Activated T-cell treated with anti-CD3 and anti-CD28 coated beads, Interleukin-2, amount 50 U/mL, for 1 hour (primary cell): Measurements from ENCODE around the gene WSB1.
"Not testable (repeated sequence)": the region's sequence is repeated elsewhere in the genome, so short reads cannot be mapped to it uniquely, and the experiment has no call there.

Source experiments
- DNase-seq: peaks from one replicate; pipeline ENCODE4 v3.0.0-alpha.2; 2020

Gene WSB1

GRCh38 chr17:27318228-27318627 is 24.3 kb downstream of the WSB1 start:
- no peak for DNase-seq

DNA sequence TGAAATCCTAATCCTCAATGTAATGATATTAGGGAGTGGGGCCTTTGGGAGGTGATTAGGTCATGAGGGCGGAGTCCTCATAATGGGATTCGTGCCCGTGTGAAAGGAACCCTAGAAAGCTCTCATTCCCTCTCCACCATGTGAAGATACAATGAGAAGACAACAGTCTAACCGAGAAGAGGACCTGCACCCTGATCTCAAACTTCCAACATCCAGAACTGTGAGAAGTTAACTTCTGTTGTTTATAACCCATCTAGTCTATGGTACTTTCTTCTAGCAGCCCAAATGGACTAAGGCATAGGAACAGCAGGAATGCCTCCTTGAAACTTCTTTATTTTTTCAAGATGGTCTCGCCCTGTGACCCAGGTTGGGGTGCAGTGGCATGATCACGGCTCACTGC is 24.7 kb downstream of the WSB1 start:
- no peak for DNase-seq

DNA sequence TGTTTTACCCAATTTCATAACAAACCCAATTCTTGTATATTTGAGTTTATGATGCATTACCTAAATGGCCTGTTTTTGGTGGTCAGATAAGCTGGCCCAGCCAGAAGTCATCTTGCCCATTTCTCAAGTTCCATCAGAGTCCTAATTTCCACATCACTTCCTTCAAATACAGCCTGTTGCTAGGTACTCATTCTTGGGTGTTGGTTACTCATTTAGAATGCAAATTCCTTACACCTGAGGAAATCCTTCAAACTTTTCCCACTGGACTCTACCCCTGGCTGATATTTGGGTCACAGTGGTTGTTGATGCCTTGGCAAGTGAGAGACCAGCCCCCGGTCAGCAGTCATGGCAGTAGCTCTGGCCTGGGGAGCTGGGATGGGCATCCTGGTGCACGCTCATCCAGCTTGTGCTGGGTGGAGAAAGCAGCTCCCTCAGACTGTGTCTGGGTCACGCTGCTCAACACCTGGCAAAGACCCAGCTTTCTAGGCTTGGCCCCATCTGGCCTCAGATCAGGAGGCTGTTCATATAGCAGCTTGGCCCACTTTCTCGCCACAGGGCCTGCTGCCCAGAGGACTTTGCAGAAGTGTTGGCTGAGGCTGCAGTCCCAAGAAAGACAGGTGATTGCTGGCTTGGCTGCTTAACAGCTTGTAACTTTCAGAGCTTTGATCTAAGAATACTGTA is 25.8 kb downstream of the WSB1 start:
- DNase-seq: no peak

- DNase-seq: no peak
These were observed 26.3 kb downstream of the WSB1 start for GRCh38 chr17:27320222-27320560.

GRCh38 chr17:27321372-27321771 is 27.5 kb downstream of the WSB1 start:
- DNase-seq: no peak

- DNase-seq: no peak
These were observed 28.1 kb downstream of the WSB1 start for GRCh38 chr17:27322026-27322425.

GRCh38 chr17:27322690-27323508 is 29.0 kb downstream of the WSB1 start:
- no peak for DNase-seq

DNA sequence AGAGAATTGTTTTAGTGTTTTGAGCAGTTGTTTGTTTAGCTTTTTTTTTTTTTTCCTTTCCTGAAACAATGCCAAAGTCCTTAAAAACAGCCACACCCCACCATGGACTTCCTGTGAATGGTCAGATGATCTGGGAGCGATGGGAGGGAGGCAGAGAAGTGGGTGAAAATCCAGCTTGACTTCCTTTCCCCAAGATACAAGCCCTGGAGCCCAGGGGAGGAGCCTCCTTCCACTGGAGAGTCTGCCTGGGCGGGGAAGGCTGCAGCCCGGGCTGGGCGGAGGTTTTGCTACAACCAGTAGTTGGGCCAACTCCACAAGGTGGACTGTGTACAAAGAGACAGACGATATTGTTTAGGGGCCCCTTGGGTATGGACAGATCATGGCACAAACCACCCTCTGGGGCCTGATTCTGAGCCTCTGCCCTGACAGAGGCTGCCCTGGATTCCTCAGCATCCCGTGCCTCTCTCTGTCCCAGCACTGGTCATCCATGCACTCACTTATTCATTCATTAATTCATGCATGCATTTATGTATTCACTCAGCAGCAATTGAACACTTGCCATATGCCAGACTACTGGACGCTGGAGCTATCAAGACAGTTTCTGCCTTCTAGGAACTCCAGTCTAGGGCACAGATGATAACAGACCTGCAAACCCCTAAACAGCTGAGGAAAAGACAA is 29.8 kb downstream of the WSB1 start:
- no peak for DNase-seq

DNA sequence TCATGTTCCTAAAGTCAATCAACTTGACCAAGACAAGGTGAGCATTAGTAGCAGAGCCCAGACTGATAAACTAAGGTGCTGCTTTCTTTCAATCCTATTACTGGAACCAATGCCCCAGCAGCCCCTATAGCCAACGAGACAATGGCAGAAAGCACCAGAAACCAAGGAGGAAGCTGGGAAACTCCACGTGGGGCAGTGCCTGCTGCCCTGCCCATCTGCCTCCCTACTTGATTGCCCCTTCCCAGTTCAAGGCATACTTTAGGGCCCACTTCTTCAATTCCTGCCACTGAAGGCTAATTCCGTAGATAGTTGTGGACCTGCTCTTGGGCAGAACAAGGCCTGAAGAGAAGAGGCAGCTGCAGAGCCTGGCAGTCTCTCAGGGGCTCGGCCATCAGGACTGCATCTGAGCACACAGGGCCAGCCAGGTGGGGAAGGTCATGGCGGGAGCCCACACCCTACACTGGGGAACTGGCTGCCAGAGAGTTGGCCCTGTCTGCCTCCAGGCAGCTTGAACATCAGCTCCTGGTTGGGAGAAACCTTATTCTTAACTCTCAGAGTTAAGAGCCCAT is 30.9 kb downstream of the WSB1 start:
- DNase-seq: no peak

- DNase-seq: no peak
These were observed 32.1 kb downstream of the WSB1 start for GRCh38 chr17:27326051-27326450.

GRCh38 chr17:27326585-27326984 is 32.7 kb downstream of the WSB1 start:
- no peak for DNase-seq

DNA sequence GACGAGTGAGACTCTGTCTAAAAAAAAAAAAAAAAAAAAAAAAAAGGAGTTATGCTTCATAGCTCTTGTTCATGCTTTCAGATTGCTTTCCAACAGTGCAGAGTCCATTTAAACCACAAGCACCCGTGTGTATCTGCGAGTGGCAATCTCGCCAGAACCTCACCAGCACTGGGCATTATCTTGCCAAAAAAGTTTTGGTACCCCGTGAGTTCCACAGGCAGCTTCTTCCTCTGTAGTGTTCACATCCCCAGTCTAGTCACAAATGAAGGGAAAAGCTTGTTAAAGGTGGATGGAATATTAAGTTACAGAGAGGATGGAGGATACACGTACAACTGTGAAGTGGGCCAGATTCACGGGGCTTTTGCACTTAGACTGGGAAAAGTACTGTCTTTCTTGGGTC is 33.5 kb downstream of the WSB1 start:
- no peak for DNase-seq

- DNase-seq: no peak
These were observed 34.0 kb downstream of the WSB1 start for GRCh38 chr17:27327871-27328270.

- DNase-seq: not testable (repeated sequence)
These were observed 34.8 kb downstream of the WSB1 start for GRCh38 chr17:27328686-27329085.

- DNase-seq: no peak
These were observed 35.4 kb downstream of the WSB1 start for GRCh38 chr17:27329146-27329805.

DNA sequence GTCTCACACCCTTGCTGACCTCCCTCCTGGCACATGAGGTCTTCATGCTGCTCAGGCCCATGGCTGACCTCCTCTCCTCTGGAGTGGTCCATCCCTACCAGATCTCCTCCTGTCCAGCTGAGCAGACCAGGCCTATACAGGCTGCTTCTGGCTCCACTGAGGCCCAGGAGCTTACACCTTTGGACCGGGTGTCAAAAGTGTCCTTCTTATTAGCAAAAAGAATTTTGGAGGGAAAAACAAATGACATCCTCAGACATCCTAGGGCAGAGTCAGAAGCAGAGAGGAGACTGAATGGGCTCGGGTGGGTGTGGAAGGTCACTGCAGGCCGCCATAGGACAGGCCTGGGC is 38.1 kb downstream of the WSB1 start:
- no peak for DNase-seq

DNA sequence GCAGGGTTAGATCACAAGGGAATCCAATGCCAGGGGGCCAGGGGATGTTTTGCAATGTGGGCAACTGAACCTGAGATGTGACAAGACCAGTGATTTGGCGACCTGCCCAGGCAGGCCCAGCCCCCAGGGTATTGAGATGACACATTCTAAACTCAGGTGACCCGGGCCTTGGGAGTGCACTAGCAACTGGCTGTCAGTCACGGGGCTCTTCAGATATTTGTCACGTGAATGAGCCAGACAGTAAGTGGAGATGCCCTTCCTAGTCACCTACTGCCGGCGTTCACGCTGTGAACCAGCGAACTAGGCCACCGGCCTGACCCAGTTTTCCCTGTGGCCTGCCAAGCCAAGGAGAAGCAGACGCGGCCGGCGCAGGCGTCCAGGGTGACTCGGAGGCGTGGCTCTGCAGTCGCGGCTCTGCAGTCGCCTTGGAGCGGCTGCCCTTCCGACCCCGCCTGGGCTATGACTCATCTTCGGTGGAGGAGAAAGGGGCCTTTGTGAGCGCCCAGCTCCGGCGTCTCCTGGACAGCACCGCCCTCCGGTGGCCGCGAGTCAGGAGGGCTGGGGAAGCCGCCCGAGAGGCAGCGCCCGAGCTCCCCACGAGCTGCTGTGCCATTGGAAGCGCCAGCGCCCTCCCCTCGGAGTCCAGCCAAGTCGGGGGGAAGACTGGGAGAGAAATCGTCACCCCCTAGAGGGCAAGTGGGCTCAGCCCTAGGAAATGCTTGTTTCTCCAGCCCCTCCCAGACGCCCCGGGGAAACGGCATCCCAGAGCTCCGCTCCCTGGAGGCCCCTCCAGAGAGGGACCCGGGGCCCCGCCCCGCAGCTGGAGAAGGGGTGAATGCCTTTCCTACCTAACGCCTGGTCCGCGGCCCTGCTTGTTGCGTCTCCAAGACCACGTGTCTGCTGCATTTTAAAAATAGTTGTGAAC is 38.8 kb downstream of the WSB1 start:
- peak; percentile 88 for DNase-seq

GRCh38 chr17:27333410-27333980 is 39.6 kb downstream of the WSB1 start:
- peak; percentile 32 for DNase-seq

GRCh38 chr17:27336184-27336583 is 42.3 kb downstream of the WSB1 start:
- DNase-seq: no peak

- no peak for DNase-seq
These were observed 44.6 kb downstream of the WSB1 start for GRCh38 chr17:27338536-27338985.

GRCh38 chr17:27339198-27339835 is 45.4 kb downstream of the WSB1 start:
- DNase-seq: no peak
